HT1080 (cell line): ENCODE measurements around the gene TNNT1. TPM values are rescaled to one million over a fixed set of nuclear protein-coding genes. Genes with fewer than 3 reads are reported as not detected.

Experiments
- DNase-seq: peaks from one replicate; pipeline ENCODE4 v3.0.0-alpha.2; 2015; ENCODE audit warnings: low read depth
- small RNA-seq: library from RNA; depleted of rRNA; stranded (forward); fragments of <200 nt; gene quantifications from one replicate; pipeline ENCODE3, GENCODE V24; 2014
- total RNA-seq: library from RNA; depleted of rRNA; stranded (reverse); fragments of >200 nt; shearing (Covaris generic); gene quantifications from 2 replicates; pipeline ENCODE4 v1.2.3, GENCODE V29; 2014; rRNA removed

TNNT1 gene
- total RNA-seq, 1 experiment from 2014 or later: 28.7 TPM

- DNase-seq: no peak
These were observed 57.1 kb downstream of the TNNT1 start for GRCh38 chr19:55091955-55092354.

- no peak for DNase-seq
These were observed 57.7 kb downstream of the TNNT1 start for GRCh38 chr19:55091126-55091910.

- DNase-seq: no peak
These were observed 58.4 kb downstream of the TNNT1 start for GRCh38 chr19:55090564-55090963.

- DNase-seq: no peak
These were observed 59.6 kb downstream of the TNNT1 start for GRCh38 chr19:55089342-55089944.

- peak; percentile 44 for DNase-seq
These were observed 60.3 kb downstream of the TNNT1 start for GRCh38 chr19:55088543-55089341.

GRCh38 chr19:55088021-55088451, 61.0 kb downstream of the TNNT1 start:
- no peak for DNase-seq

- no peak for DNase-seq
These were observed 61.5 kb downstream of the TNNT1 start for GRCh38 chr19:55087542-55087901.

- DNase-seq: no peak
These were observed 62.1 kb downstream of the TNNT1 start for GRCh38 chr19:55086730-55087541.

GRCh38 chr19:55085923-55086715, 62.9 kb downstream of the TNNT1 start:
- no peak for DNase-seq

- DNase-seq: no peak
These were observed 64.6 kb downstream of the TNNT1 start for GRCh38 chr19:55084416-55084815.

GRCh38 chr19:55083004-55083850, 65.8 kb downstream of the TNNT1 start:
- DNase-seq: no peak

Small RNA genes within 50 kb of the gene (small RNA-seq; reads per million reads assigned to genes)
- gene MIR7975 (not detected), gene RF01210 (not detected)

Other genes with a start within 250 kb of the TNNT1 start
- gene NCR1, start 243.1 kb downstream of the TNNT1 start, total RNA-seq: 0.43 TPM in 1 of 2 replicates, not detected in the other
- not detected in 2 replicates for gene NLRP7, start 201.7 kb downstream of the TNNT1 start, total RNA-seq
- gene NLRP2, start 182.8 kb downstream of the TNNT1 start, total RNA-seq: not detected in 2 replicates
- 0.03 and 0.05 TPM in 2 replicates for gene GP6, start 110.9 kb downstream of the TNNT1 start, total RNA-seq
- gene RDH13, start 86.1 kb downstream of the TNNT1 start, total RNA-seq: 15.6 and 18.6 TPM in 2 replicates
- gene EPS8L1, start 73.3 kb downstream of the TNNT1 start, total RNA-seq: 7.3 and 7.8 TPM in 2 replicates
- 51.1 and 57.6 TPM in 2 replicates for gene PPP1R12C, start 31.6 kb downstream of the TNNT1 start, total RNA-seq
- not detected in 2 replicates for gene TNNI3, start 8.5 kb upstream of the TNNT1 start, total RNA-seq
- 2.0 and 2.2 TPM in 2 replicates for gene DNAAF3, start 17.4 kb upstream of the TNNT1 start, total RNA-seq
- gene SYT5, start 31.1 kb upstream of the TNNT1 start, total RNA-seq: not detected in 2 replicates
- 0.39 TPM in 1 of 2 replicates, not detected in the other for gene PTPRH, start 60.3 kb upstream of the TNNT1 start, total RNA-seq
- gene TMEM86B, start 79.6 kb upstream of the TNNT1 start, total RNA-seq: 1.7 and 1.8 TPM in 2 replicates
- gene PPP6R1, start 109.8 kb upstream of the TNNT1 start, total RNA-seq: 64.6 and 82.5 TPM in 2 replicates
- gene HSPBP1, start 130.9 kb upstream of the TNNT1 start, total RNA-seq: 77.4 and 77.8 TPM in 2 replicates
- gene BRSK1, start 134.8 kb upstream of the TNNT1 start, total RNA-seq: 1.7 and 7.6 TPM in 2 replicates
- not detected in 2 replicates for gene TMEM150B, start 176.1 kb upstream of the TNNT1 start, total RNA-seq
- gene KMT5C, start 190.7 kb upstream of the TNNT1 start, total RNA-seq: 2.4 and 5.8 TPM in 2 replicates
- not detected in 2 replicates for gene COX6B2, start 205.5 kb upstream of the TNNT1 start, total RNA-seq
- not detected in 2 replicates for gene GARIN5B, start 214.1 kb upstream of the TNNT1 start, total RNA-seq
- 52.7 and 56.0 TPM in 2 replicates for gene IL11, start 221.3 kb upstream of the TNNT1 start, total RNA-seq
- not detected in 2 replicates for gene TMEM190, start 227.6 kb upstream of the TNNT1 start, total RNA-seq
- gene TMEM238, start 235.1 kb upstream of the TNNT1 start, total RNA-seq: 1.1 and 1.3 TPM in 2 replicates
- gene RPL28, start 236.7 kb upstream of the TNNT1 start, total RNA-seq: 733 and 1,703 TPM in 2 replicates